Activated T-helper 1 cell treated with anti-CD3 and anti-CD28 coated beads, Interleukin-2, amount 50 U/mL, for 16 hours (primary cell): ENCODE data around the gene BIRC3.

Experiments used
- DNase-seq, 2 donors: peaks; one replicate each; pipeline ENCODE4 v3.0.0-alpha.2; 2020; ENCODE audit warnings: low read depth in 1 of 2, low spot score in 1 of 2

BIRC3 gene

GRCh38 chr11:102317099-102317767 is at the start of gene BIRC3:
Gene BIRC3 (plus strand): TSS chr11:102317484. CDS start chr11:102324510, 7,026 bp downstream.
- DNase-seq, result peak; percentile 77 to 81

DNA sequence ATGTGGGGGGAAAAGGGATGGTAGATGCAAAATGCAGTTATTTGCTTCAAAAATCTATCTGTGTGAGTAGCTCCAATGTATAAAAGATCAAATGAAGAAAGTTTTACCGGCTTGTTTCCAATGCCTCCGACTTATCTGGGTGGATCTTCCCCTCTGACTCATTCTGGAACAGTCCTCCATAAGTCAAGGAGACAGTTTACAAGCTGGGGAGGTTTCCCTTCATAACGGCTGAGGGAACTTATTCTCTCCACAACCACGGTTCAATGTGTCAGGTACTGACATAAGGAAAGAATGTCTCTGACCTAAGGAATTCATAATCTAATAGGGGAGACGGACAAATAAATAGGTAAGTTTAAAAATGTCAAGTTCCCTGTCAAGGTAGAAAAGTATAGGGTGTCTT is 49.7 kb upstream of the BIRC3 start:
- DNase-seq, result no peak

DNA sequence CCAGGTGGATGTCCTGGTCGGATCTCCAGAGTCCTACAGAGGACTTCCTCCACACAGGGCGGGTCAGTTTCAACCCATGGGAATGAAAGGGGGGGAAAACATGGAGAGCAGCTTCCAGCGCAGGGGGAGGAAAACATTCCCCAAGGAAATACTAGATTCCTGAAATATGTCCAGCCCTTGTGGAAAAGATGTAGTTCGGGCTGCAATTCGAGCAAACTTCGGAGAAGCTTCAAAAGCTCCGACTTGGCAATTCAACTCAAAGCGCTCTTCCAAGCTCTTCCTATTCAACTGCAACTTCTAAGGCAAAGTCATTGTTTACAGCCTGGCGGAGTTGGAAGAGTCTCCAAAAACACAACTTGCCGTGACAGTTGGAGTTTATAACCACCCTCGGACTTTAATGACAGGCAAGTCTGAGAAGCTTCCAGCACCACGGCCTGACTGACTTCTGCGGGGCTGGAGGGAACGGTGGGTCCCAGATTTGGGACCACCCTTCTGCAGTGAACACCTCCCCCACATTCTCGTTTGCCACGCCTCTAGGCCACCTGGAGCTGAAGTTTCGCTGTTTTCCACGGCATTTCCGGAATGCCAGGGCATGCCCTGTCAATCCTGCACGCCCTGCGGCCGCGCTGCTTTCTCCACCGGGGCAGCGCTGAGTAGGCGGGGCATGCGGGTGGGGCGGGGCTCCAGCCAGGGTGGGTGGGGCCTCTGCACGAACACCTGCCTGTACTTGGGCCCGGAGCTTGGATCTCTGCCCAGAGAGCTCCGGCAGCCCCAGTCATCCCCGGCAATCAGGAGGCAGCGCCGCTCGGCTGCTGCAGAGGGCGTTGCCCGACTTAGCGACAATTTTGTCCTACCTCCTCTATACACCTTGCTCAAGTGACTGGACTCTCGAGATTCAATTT is 49.0 kb upstream of the BIRC3 start:
- peak; percentile 67 to 70 for DNase-seq

DNA sequence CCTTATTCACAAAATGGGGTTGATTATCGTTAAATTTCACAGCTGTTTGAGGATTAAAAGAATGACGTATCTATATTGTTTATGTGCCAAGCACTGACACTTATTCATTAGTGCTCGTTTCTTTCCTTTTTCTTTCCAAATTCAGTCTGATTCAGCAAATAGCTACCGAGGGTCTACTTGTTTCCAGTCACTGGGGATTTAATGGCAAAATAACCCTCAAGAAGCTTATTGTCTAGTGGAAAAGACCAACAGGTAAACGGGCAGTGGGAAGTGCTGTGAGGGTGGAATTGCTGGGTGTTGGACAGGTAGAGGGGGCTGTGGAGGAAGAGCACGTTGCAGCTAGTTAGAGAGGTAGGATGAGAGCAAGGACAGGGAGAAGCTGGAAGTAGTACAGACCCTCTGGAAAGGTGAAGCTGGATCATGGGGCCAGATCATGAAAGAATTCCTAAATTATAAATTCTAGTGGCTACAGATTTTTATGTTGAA is 48.3 kb upstream of the BIRC3 start:
- DNase-seq, result no peak

GRCh38 chr11:102269927-102270326 is 47.4 kb upstream of the BIRC3 start:
- DNase-seq, result no peak

GRCh38 chr11:102272047-102272824 is 45.0 kb upstream of the BIRC3 start:
- DNase-seq, result no peak

DNA sequence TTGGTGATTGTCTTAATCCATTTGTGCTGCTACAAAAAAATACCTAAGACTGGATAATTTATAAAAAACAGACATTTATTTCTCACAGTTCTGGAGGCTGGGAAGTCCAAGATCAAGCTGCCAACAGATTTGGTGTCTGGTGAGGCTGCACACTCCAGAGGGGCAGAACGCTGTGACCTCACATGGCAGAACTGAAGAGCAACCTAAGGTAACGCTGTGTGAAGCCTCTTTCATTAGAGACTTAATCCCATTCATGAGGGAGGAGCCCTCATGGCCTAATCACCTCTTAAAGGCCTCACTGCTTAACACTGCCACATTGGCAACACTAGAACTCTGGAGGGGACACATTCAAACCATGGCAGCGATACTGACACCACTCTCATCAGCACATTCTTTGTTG is 42.7 kb upstream of the BIRC3 start:
- DNase-seq, result no peak

GRCh38 chr11:102276362-102276761 is 40.9 kb upstream of the BIRC3 start:
- DNase-seq, result no peak

DNA sequence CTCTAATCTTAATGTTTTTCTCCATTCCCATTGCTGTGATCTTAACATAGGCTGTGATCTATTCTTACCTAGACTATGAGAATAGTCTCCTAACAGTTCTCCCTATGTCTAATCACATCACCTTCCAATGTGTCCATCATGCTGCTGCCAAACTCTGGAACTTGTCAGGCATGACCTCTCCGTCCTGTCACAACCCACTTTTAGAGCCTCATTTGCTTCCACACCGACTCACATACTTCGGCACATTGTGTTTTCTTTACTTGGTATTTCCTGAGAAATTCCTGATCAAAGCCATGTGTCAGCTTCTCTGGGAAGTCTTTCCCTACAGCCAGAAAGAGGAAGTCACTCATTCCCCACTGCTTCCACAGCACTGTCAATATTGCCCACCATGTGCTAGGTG is 40.5 kb upstream of the BIRC3 start:
- DNase-seq, result no peak

- DNase-seq, result no peak
These were observed 37.6 kb upstream of the BIRC3 start for GRCh38 chr11:102279641-102280170.

- DNase-seq, result no peak
These were observed 36.9 kb upstream of the BIRC3 start for GRCh38 chr11:102280245-102280833.

DNA sequence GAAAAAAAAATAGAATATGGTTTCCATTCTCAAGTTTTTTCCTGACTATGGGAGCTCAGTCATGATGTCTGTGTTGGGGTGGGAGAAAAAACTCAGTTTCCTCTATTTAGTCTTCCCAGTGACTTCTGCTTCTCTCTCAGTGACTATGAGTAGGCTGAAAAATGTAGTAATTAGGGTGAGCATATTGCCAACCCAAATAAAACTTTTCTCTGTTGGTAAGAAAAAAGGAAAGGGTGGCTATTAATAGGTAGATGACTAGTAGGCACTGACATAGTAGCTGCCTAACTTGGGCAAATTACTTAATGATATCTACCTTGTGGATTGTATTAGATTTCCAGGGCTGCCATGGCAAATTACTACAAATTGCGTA is 34.2 kb upstream of the BIRC3 start:
- DNase-seq, result no peak

- no peak for DNase-seq
These were observed 33.3 kb upstream of the BIRC3 start for GRCh38 chr11:102284008-102284407.

DNA sequence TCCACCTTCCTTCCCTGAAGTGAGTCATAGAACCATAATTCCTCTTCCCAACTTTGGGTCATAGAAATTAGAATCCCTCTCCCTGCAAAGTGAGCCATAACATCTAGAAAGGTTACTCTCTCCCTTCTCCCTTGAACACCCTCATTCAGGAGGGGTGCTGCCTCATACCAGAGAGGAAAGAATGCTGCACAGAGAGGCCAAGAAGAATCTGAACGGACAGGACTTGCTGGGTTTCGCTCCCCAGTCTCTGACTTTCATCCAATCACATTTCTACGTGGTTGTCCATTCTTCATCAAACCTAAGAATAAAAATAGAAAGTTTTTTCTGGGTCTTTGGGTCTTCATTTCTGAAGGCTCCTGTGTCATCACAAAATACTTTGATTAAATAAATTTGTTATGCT is 31.0 kb upstream of the BIRC3 start:
- DNase-seq, result no peak

GRCh38 chr11:102287964-102288724 is 29.1 kb upstream of the BIRC3 start:
- DNase-seq, result no peak

DNA sequence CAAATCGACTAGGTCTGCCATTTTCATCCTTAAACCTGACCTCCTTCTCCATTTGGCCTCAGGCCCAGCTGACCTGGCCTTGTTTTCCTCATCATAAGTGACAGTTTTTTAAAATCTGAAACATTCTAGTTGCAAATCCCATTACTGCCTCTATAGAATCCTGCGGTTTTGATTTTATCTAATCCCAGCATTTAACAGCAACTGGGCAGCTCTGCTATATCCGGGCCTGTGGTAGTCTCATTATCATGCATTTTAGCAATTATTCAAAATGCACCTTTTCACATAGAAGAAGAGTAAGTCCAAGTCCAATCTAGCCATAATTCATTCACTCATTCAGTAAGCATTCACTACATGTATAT is 28.6 kb upstream of the BIRC3 start:
- no peak for DNase-seq

GRCh38 chr11:102289592-102289991 is 27.7 kb upstream of the BIRC3 start:
- no peak for DNase-seq

DNA sequence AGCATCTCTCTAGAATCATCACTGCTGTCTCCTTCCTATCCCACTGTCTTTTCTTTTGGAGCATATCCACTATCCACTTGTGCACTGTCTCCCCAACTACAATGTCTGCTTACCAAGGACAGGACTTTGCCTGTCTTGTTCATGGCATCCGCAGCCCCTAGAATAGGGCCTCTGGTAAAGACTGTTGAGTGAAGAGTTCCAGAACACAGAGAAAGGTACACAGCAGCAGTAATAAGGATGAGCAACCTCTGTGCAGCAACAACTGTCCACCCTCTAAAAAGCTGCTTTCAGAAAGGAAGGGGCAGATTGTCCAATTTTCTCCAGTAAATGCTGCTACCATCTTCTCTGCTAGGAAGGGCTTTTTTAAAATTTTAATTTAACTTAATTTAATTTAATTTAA is 25.5 kb upstream of the BIRC3 start:
- DNase-seq, result no peak

DNA sequence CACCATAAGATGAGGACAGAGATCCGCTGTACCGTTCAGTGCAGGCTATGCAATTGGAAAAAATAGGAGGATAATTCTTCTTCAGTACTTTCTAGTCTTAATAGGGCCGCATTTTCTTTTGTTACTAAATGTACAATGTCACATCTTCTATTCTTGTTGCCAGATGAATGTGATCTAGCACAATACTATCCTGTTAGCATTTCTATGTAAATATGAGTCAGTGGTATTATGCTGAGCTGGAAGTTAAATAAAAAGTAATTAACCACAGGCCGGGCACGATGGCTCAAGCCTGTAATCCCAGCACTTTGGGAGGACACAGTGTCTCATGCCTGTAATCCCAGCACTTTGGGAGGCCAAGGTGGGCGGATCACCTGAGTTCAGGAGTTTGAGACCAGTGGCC is 24.4 kb upstream of the BIRC3 start:
- no peak for DNase-seq

- DNase-seq, result no peak
These were observed 23.2 kb upstream of the BIRC3 start for GRCh38 chr11:102293873-102294601.
